ENCODE measurements around the gene SLC1A3.

DNA sequence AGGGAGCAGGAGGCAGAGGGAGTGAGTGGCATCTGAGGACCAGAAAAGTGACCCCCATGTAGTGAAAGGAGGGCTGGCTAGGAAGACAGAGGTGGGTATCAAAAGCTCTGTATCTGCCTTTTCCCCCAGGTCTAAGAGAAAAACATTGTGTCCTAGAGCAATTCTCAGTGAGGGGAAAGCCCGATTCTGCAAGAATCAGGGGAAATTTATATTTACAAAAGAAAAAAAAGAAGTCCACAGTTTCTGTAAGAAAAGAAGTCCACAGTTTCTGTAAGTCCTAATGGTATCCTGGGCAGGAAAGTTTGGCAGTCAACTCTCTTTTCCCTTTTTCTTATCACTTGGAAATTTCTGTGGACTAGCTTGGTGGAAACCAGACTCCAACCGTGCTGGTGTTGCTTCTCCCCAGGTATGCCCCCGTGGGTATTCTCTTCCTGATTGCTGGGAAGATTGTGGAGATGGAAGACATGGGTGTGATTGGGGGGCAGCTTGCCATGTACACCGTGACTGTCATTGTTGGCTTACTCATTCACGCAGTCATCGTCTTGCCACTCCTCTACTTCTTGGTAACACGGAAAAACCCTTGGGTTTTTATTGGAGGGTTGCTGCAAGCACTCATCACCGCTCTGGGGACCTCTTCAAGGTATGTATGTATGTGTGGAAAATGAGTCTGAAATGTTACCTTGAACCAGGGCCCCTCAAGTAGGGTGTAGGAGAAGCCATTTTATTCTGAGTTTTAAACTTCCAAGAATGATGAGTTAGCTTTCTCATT, 73.0 kb downstream of the SLC1A3 start:
- TF ChIP-seq ZNF274 (IDR thresholded peaks at IDR 0.05; ENCODE audit: low read depth, low read length) (no peak), SUZ12 (IDR thresholded peaks at IDR 0.05; ENCODE audit: extremely low read depth, insufficient read depth, insufficient read length) (no peak), YY1 (IDR thresholded peaks at IDR 0.05; ENCODE audit: insufficient read depth, insufficient read length) (no peak)
